ENCODE measurements around the gene ASCC2.

ASCC2 gene

GRCh38 chr22:29861672-29862297 is 23.7 kb upstream of the ASCC2 start:
- TF ChIP-seq REST (IDR thresholded peaks at IDR 0.05; ENCODE audit: insufficient read depth in 1 of 2, low read depth in 2 of 2, low read length in 2 of 2) (no peak), FOXP2 (optimal IDR thresholded peaks at IDR 0.05; ENCODE audit: borderline replicate concordance, extremely low read depth, extremely low read length, insufficient read depth) (no peak), SIN3A (IDR thresholded peaks at IDR 0.05; ENCODE audit: borderline replicate concordance, insufficient read depth, low read length) (no peak), POLR2AphosphoS5 (IDR thresholded peaks at IDR 0.05; ENCODE audit: low read depth, low read length) (no peak), TAF1 (IDR thresholded peaks at IDR 0.05; ENCODE audit: borderline replicate concordance, insufficient read depth, low read length) (no peak)

- no peak for TF ChIP-seq FOXP2 (optimal IDR thresholded peaks at IDR 0.05; ENCODE audit: borderline replicate concordance, extremely low read depth, extremely low read length, insufficient read depth)
- no peak for TF ChIP-seq SIN3A (IDR thresholded peaks at IDR 0.05; ENCODE audit: borderline replicate concordance, insufficient read depth, low read length)
- TF ChIP-seq REST (IDR thresholded peaks at IDR 0.05; ENCODE audit: insufficient read depth in 1 of 2, low read depth in 2 of 2, low read length in 2 of 2), result no peak
- no peak for TF ChIP-seq POLR2AphosphoS5 (IDR thresholded peaks at IDR 0.05; ENCODE audit: low read depth, low read length)
- no peak for TF ChIP-seq TAF1 (IDR thresholded peaks at IDR 0.05; ENCODE audit: borderline replicate concordance, insufficient read depth, low read length)
Measured at GRCh38 chr22:29860006-29860766, 22.1 kb upstream of the ASCC2 start.

- TF ChIP-seq FOXP2 (optimal IDR thresholded peaks at IDR 0.05; ENCODE audit: borderline replicate concordance, extremely low read depth, extremely low read length, insufficient read depth) (no peak), POLR2AphosphoS5 (IDR thresholded peaks at IDR 0.05; ENCODE audit: low read depth, low read length) (no peak), TAF1 (IDR thresholded peaks at IDR 0.05; ENCODE audit: borderline replicate concordance, insufficient read depth, low read length) (no peak), REST (IDR thresholded peaks at IDR 0.05; ENCODE audit: insufficient read depth in 1 of 2, low read depth in 2 of 2, low read length in 2 of 2) (no peak), SIN3A (IDR thresholded peaks at IDR 0.05; ENCODE audit: borderline replicate concordance, insufficient read depth, low read length) (no peak)
Measured at GRCh38 chr22:29856496-29856895, 18.4 kb upstream of the ASCC2 start.

- TF ChIP-seq REST (IDR thresholded peaks at IDR 0.05; ENCODE audit: insufficient read depth in 1 of 2, low read depth in 2 of 2, low read length in 2 of 2) (no peak), POLR2AphosphoS5 (IDR thresholded peaks at IDR 0.05; ENCODE audit: low read depth, low read length) (no peak), TAF1 (IDR thresholded peaks at IDR 0.05; ENCODE audit: borderline replicate concordance, insufficient read depth, low read length) (no peak), SIN3A (IDR thresholded peaks at IDR 0.05; ENCODE audit: borderline replicate concordance, insufficient read depth, low read length) (no peak), FOXP2 (optimal IDR thresholded peaks at IDR 0.05; ENCODE audit: borderline replicate concordance, extremely low read depth, extremely low read length, insufficient read depth) (no peak)
Measured at GRCh38 chr22:29855611-29856181, 17.6 kb upstream of the ASCC2 start.

All from PFSK-1 (cell line).